ENCODE measurements around the gene PURA. TPM values are rescaled to one million over a fixed set of nuclear protein-coding genes. Genes with fewer than 3 reads are reported as not detected.

PURA gene
- total and polyA plus RNA-seq, 2 of the 13 experiments (the other 11 are each of a cell fraction or from before 2014, with no cell fraction given): 2.0 to 5.0 TPM

DNA sequence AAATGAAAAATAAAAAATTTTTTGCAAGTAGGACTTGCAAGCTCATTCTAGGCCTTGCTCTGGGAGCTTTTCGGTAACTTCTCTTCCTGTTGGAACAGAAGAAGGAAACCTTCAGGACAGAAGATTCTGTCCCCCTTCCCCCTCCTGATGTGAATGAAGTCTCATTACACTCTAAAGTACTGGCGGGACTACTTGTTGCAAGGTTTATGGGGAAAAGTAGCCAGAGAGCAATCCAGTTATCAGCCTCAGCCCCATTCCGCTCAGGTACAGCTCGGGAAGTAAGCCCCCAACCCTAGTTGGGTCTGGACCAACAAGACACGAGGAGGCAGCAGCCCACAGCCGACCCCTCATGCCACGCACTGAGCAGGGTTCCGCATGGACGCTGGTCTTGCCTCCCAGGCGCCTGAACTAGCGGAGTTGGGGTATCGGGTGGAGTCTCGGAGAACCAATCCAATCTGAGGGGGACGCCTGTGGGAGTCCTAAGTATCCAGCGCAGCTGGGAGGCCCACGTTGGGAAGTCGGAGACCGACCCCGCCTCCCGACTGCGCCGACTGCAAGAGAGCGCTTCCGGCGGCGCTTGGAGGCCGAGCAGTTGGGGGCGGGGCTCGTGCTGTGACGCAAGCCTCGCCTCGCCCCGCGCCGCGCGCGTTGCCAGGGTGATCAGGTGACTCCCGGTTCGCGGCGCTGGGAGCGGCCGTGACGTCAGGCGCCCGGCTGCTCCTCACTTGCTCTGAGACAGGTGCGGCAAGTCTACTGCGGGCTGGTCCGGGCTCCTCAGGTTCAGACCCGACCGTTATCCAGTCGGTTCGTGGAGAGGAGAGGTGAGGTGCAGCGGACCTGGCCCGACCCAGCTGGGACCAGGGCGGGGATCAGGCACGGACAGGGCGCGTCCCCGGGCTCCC lies 60.8 kb downstream of the PURA start, which contains the start of gene CYSTM1 (continued):
- TF ChIP-seq, protein P1, sequence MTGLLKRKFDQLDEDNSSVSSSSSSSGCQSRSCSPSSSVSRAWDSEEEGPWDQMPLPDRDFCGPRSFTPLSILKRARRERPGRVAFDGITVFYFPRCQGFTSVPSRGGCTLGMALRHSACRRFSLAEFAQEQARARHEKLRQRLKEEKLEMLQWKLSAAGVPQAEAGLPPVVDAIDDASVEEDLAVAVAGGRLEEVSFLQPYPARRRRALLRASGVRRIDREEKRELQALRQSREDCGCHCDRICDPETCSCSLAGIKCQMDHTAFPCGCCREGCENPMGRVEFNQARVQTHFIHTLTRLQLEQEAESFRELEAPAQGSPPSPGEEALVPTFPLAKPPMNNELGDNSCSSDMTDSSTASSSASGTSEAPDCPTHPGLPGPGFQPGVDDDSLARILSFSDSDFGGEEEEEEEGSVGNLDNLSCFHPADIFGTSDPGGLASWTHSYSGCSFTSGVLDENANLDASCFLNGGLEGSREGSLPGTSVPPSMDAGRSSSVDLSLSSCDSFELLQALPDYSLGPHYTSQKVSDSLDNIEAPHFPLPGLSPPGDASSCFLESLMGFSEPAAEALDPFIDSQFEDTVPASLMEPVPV (CRISPR knock-in tag; IDR thresholded peaks at IDR 0.05): no peak
- TF ChIP-seq NPAS2 (CRISPR knock-in tag; IDR thresholded peaks at IDR 0.05; ENCODE audit: borderline replicate concordance): 0 out of 2 replicates have a peak, but pooled peaks have one; percentile 78
- TF ChIP-seq, protein P2, sequence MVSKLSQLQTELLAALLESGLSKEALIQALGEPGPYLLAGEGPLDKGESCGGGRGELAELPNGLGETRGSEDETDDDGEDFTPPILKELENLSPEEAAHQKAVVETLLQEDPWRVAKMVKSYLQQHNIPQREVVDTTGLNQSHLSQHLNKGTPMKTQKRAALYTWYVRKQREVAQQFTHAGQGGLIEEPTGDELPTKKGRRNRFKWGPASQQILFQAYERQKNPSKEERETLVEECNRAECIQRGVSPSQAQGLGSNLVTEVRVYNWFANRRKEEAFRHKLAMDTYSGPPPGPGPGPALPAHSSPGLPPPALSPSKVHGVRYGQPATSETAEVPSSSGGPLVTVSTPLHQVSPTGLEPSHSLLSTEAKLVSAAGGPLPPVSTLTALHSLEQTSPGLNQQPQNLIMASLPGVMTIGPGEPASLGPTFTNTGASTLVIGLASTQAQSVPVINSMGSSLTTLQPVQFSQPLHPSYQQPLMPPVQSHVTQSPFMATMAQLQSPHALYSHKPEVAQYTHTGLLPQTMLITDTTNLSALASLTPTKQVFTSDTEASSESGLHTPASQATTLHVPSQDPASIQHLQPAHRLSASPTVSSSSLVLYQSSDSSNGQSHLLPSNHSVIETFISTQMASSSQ (IDR thresholded peaks at IDR 0.05; ENCODE audit: low read depth): no peak
- TF ChIP-seq, protein P2 (CRISPR knock-in tag; IDR thresholded peaks at IDR 0.05; ENCODE audit: borderline replicate concordance): 0 out of 2 replicates have a peak, but pooled peaks have one; percentile 0
- peak; percentile 30; the same call in 1 of the 2 replicates for TF ChIP-seq MTA1 (CRISPR knock-in tag; IDR thresholded peaks at IDR 0.05; ENCODE audit: borderline replicate concordance)
- TF ChIP-seq, protein P3, sequence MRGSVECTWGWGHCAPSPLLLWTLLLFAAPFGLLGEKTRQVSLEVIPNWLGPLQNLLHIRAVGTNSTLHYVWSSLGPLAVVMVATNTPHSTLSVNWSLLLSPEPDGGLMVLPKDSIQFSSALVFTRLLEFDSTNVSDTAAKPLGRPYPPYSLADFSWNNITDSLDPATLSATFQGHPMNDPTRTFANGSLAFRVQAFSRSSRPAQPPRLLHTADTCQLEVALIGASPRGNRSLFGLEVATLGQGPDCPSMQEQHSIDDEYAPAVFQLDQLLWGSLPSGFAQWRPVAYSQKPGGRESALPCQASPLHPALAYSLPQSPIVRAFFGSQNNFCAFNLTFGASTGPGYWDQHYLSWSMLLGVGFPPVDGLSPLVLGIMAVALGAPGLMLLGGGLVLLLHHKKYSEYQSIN (CRISPR knock-in tag; IDR thresholded peaks at IDR 0.05; ENCODE audit: borderline replicate concordance): no peak
- no peak for TF ChIP-seq NR1H2 (CRISPR knock-in tag; IDR thresholded peaks at IDR 0.05; ENCODE audit: borderline replicate concordance, low read depth)
- peak; percentile 30; the same call in 1 of the 2 replicates for TF ChIP-seq ZIK1 (CRISPR knock-in tag; IDR thresholded peaks at IDR 0.05; ENCODE audit: borderline replicate concordance, low read depth)
- peak; percentile 92 for TF ChIP-seq SAP130 (CRISPR knock-in tag; IDR thresholded peaks at IDR 0.05; ENCODE audit: low read depth)
- 0 out of 2 replicates have a peak, but pooled peaks have one; percentile 33 for TF ChIP-seq ZNF816 (CRISPR knock-in tag; IDR thresholded peaks at IDR 0.05; ENCODE audit: borderline replicate concordance)
- peak; percentile 74 to 81; a peak in 3 of 4 replicates for TF ChIP-seq POLR2A (IDR thresholded peaks at IDR 0.05; ENCODE audit: insufficient read depth in 1 of 2, low read depth in 2 of 2, low read length in 2 of 2)
- TF ChIP-seq, protein P4, sequence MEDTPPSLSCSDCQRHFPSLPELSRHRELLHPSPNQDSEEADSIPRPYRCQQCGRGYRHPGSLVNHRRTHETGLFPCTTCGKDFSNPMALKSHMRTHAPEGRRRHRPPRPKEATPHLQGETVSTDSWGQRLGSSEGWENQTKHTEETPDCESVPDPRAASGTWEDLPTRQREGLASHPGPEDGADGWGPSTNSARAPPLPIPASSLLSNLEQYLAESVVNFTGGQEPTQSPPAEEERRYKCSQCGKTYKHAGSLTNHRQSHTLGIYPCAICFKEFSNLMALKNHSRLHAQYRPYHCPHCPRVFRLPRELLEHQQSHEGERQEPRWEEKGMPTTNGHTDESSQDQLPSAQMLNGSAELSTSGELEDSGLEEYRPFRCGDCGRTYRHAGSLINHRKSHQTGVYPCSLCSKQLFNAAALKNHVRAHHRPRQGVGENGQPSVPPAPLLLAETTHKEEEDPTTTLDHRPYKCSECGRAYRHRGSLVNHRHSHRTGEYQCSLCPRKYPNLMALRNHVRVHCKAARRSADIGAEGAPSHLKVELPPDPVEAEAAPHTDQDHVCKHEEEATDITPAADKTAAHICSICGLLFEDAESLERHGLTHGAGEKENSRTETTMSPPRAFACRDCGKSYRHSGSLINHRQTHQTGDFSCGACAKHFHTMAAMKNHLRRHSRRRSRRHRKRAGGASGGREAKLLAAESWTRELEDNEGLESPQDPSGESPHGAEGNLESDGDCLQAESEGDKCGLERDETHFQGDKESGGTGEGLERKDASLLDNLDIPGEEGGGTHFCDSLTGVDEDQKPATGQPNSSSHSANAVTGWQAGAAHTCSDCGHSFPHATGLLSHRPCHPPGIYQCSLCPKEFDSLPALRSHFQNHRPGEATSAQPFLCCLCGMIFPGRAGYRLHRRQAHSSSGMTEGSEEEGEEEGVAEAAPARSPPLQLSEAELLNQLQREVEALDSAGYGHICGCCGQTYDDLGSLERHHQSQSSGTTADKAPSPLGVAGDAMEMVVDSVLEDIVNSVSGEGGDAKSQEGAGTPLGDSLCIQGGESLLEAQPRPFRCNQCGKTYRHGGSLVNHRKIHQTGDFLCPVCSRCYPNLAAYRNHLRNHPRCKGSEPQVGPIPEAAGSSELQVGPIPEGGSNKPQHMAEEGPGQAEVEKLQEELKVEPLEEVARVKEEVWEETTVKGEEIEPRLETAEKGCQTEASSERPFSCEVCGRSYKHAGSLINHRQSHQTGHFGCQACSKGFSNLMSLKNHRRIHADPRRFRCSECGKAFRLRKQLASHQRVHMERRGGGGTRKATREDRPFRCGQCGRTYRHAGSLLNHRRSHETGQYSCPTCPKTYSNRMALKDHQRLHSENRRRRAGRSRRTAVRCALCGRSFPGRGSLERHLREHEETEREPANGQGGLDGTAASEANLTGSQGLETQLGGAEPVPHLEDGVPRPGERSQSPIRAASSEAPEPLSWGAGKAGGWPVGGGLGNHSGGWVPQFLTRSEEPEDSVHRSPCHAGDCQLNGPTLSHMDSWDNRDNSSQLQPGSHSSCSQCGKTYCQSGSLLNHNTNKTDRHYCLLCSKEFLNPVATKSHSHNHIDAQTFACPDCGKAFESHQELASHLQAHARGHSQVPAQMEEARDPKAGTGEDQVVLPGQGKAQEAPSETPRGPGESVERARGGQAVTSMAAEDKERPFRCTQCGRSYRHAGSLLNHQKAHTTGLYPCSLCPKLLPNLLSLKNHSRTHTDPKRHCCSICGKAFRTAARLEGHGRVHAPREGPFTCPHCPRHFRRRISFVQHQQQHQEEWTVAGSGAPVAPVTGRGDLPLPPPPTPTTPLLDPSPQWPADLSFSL (CRISPR knock-in tag; IDR thresholded peaks at IDR 0.05): no peak
- TF ChIP-seq FOXC1 (CRISPR knock-in tag; IDR thresholded peaks at IDR 0.05; ENCODE audit: borderline replicate concordance): peak; percentile 81
- no peak for TF ChIP-seq ZNF839 (CRISPR knock-in tag; IDR thresholded peaks at IDR 0.05; ENCODE audit: borderline replicate concordance)
